T-helper 9 cell (primary cell): ENCODE measurements around the gene GABRD.

Experiments used
- DNase-seq: peaks from one replicate; pipeline ENCODE4 v3.0.0-alpha.2; 2020

GABRD gene

DNA sequence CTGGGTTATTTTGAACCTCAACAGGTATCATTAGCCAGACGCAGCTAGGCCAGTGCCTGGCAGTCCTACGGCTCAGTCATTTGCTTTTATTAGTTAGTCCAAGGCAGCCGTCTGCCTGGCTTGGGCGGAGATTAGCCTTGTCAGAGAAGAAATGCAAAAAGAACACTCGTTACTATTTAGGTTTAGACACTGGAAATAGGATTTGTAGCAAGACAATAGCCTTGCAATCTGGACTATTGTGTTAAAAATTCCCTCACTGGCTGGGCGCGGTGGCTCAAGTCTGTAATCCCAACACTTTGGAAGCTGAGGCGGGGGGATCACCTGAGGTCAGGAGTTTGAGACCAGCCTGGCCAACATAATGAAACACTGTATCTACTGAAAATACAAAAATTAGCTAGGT is 20.1 kb downstream of the GABRD start:
- no peak for DNase-seq

DNA sequence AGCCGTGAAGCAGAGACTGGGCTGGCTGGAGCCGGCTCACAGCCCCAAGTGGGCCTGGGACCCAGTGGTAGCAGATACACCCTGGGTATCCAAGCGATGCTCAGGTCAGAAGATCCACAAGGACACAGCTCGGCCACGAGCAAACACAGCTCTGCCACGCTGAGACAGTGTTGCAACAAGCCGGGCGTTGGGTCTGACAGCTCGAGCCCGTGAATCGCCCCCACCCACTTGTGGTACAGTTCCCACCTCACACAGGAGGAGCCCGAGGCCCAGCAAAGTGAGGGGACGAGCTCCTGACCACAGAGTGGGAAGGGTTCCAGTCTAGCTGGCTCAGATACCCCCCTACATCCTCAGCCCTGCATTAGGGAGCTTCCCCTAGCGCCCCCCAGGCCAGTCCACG is 22.2 kb downstream of the GABRD start:
- no peak for DNase-seq

- DNase-seq = no peak
Measured at GRCh38 chr1:2041887-2042286, 22.7 kb downstream of the GABRD start.

DNA sequence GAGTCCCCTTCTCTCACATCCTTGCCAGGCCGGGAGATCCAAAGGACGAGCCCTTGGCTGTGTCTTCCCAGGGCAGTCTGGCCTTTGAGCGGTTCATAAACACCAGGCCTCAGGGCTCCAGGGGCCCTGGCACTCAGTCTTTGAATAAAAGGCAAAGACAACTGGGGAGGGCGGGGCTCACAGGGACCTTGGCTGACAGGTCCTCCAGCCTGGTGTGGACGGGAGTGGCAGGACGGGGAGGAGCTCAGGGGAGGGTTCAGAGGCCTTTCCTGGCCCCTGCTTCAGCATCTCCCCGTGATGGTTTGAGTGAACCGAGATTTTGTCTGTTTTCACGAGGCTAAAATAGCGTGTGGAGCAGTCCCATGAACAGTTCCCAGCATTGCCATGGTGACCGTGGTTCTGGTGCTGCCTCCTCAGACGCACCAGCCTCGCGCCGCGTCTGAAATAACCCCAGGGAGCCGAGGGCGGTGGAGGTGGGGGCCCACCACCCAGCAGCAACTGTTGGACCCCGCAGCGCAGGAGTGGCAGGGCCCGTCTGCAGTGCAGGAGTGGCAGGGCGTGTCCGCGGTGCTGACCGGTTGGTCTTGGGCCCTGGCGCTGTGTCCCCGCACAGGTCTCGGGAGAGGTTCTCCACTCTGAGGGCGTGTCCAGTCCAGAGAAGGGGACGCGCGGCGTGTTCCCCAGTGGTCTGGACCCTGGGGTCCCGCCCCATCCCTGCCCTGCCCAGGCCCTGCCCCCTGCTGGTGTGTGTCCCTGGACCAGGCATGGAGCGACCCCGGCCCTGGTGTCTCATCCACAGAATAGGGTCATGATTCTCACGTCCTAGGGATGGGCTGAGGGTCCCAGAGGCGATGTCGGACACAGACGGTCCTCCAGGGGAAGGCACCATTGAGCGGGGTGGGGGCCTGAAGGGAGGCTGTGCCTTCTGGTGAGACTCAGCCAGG is 24.0 kb downstream of the GABRD start:
- DNase-seq = no peak

- DNase-seq = no peak
Measured at GRCh38 chr1:2043886-2044285, 24.7 kb downstream of the GABRD start.

- peak; percentile 84 for DNase-seq
Measured at GRCh38 chr1:2044510-2045319, 25.6 kb downstream of the GABRD start.

- DNase-seq = no peak
Measured at GRCh38 chr1:2045468-2046173, 26.5 kb downstream of the GABRD start.

- peak; percentile 30 for DNase-seq
Measured at GRCh38 chr1:2046174-2046917, 27.2 kb downstream of the GABRD start.

- no peak for DNase-seq
Measured at GRCh38 chr1:2046953-2047748, 28.0 kb downstream of the GABRD start.

- no peak for DNase-seq
Measured at GRCh38 chr1:2047749-2048729, 28.9 kb downstream of the GABRD start.

DNA sequence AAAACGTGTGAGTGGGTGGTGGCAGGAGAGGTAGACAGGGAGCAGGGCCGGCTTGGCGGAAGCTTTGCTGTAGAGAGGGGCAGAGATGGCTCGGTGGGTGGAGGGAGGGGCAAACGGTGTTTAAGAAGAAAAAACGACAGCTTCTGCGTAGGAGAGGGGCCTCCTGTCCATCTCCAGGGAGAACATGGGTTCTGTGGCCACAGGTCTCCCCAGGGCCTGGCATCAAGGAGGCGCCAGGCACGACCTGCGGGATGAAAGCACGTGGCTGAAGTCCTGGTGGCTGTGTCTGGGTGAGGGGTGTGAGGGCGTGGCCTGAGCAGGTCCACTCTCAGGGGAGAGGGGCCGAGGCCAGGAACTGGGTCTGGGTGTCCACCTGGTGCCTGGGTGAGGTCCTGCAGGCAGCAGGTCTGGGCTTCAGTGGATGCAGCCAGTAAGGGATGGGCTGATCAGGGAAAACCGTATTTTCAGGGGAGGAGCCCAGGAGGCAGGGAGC is 30.1 kb downstream of the GABRD start:
- DNase-seq = no peak

DNA sequence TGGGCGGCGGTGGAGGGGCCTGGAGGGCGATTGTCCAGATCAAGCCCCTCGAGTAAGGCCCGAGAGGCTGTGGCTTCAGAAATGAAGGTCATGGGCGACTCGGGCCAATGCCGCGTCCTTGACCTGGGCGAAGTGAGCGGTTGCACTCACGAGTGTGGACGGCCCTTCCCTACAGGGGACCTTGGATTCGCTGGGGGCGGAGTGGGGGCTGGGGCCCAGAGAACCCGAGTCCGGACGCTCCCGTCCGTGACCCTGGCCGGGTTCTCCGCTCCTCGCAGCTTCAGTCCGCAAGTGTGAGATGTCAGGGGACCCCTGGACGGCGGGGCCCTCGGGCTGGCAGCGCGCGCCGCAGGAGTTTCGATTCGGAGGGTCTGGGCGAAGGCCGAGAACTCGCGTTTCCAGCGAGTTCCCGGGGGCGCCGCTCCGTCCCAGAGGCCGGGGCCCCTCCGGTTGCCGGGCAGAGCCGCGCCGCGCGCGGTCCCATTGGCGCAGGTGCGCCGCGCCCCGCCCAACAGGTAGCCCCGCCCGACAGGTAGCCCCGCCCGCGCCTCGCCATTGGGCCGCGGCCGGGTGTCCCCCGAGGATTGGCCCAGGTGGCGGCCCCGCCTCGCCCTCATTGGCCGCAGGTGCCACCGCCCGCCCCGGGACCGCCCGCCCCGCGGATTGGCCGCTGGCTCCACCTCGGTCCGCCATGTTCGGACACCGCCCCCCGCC is 30.7 kb downstream of the GABRD start, which contains the start of gene PRKCZ:
Gene PRKCZ, plus strand, starts transcription at position 694 of the 714 bp plus-strand sequence. CDS start 220 bp downstream, outside the sequence.
- DNase-seq = peak; percentile 92

GRCh38 chr1:2050461-2050792 is 31.3 kb downstream of the GABRD start:
- DNase-seq = no peak

DNA sequence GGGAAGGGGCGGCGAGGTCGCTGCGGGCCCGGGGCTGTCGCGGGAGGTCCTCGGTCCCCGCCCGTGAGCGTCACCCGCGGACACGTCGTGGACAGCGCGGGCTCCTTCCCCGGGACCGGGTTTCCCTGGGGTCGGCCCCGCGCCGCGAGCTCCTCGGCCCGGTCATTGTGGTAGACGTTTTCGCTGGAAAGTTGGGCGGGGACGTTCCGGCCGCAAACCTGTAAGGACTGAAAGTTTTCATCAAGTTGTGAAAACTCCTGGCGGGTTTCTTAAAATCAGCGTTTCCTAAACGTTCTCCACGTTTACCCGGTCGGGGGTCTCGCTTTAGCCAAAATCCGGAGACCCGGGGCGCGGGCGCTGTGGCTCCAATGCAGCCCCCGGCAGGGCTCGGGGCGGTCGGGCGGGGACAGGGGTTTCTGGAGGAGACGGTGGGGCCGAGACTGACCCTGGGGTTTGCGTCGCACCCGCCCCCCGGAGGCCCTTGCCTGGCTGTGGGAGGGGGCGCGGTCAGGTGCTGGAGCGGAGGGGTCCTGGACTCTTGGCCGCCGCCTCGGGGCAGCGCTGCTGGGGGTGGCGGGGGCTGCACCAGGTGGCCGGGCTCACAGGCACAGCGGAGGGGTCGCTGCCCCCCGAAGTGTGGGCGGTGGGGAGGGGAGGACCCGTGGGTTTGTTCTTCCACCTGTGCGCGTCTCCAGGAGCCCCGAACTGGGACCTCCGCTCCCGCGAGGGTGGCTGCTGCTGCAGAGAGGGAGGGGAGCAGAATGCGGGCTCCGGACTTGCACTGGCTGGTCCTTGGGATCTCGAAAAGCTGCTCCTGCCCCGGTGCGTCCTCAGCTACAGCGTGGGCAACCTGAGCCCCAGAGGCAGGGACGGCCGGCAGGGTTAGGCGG is 31.9 kb downstream of the GABRD start:
- DNase-seq = no peak

DNA sequence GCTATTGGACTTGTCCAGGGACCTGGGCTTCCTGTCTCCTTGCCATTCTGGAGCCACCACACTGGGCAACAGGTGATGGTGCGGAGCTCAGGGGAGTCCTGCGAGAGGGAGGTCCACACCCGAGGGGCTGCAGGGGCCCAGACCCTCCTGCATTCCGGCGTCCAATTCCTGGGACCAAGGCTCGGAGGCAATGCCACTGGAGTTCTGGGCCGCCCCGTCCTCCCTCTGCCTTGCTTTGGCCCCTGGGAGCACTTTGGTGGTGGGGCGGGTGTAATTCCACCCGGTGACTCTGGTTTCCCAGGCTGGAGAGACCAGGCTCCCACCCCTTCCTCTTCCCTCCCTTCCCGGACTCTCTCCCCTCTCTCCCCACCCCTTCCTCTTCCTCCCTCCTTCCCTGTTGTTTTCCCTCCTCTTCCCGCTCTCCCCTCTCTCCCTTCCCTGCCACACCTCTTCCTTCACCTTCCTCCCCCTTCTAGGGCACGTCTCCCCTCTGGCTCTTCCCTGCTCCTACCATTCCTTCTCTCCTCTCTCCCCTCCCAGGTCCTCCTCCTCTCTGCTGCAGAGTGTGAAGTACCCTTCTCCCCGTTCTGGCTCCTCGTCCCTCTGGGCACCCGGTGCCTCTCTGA is 33.0 kb downstream of the GABRD start:
- no peak for DNase-seq

- no peak for DNase-seq
Measured at GRCh38 chr1:2052756-2053155, 33.6 kb downstream of the GABRD start.

DNA sequence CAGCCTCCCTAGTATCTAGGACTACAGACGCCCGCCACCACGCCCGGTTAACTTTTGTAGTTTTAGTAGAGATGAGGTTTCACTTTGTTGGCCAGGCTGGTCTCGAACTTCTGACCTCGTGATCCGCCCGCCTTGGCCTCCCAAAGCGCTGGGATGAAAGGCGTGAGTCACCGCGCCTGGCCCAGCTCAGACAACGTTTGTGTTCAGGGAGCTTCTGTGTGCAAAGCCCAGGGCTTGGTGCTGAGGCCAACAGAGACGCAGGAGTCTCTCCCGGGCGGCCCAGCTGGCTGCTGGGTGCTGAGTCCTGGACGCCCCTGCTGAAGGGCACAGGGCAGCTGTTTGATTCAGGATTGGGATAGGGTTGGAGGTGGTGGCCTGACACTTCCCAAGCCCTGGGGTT is 34.1 kb downstream of the GABRD start:
- DNase-seq = no peak
